Measurements from ENCODE around the gene SAMD1.
"Not testable (repeated sequence)": the region's sequence is repeated elsewhere in the genome, so short reads cannot be mapped to it uniquely, and the experiment has no call there.

SAMD1 gene

GRCh38 chr19:14056069-14056666, 34.4 kb downstream of the SAMD1 start:
- TF ChIP-seq ZNF274 (IDR thresholded peaks at IDR 0.05; ENCODE audit: low read depth, low read length), result no peak
- no peak overlapping the region for H3K4me3 ChIP-seq (ENCODE audit: low read length)

- no peak overlapping the region for H3K4me3 ChIP-seq (ENCODE audit: low read length)
- no peak for TF ChIP-seq ZNF274 (IDR thresholded peaks at IDR 0.05; ENCODE audit: low read depth, low read length)
Measured at GRCh38 chr19:14055396-14055795, 35.2 kb downstream of the SAMD1 start.

GRCh38 chr19:14054721-14055120, 35.8 kb downstream of the SAMD1 start:
- TF ChIP-seq ZNF274 (IDR thresholded peaks at IDR 0.05; ENCODE audit: low read depth, low read length), result no peak
- H3K4me3 ChIP-seq (ENCODE audit: low read length), result no peak overlapping the region

- no peak overlapping the region for H3K4me3 ChIP-seq (ENCODE audit: low read length)
- no peak for TF ChIP-seq ZNF274 (IDR thresholded peaks at IDR 0.05; ENCODE audit: low read depth, low read length)
Measured at GRCh38 chr19:14054099-14054498, 36.5 kb downstream of the SAMD1 start.

GRCh38 chr19:14053500-14053899, 37.1 kb downstream of the SAMD1 start:
- TF ChIP-seq ZNF274 (IDR thresholded peaks at IDR 0.05; ENCODE audit: low read depth, low read length), result no peak

GRCh38 chr19:14053032-14053431, 37.5 kb downstream of the SAMD1 start:
- no peak for TF ChIP-seq ZNF274 (IDR thresholded peaks at IDR 0.05; ENCODE audit: low read depth, low read length)
- H3K4me3 ChIP-seq (ENCODE audit: low read length), result no peak overlapping the region

More at GRCh38 chr19:14053500-14053899, 37.1 kb downstream of the SAMD1 start:
- H3K4me3 ChIP-seq (ENCODE audit: low read length), result no peak overlapping the region

- H3K4me3 ChIP-seq (ENCODE audit: low read length), result no peak overlapping the region
- TF ChIP-seq ZNF274 (IDR thresholded peaks at IDR 0.05; ENCODE audit: low read depth, low read length), result no peak
Measured at GRCh38 chr19:14052470-14052869, 38.1 kb downstream of the SAMD1 start.

- no peak overlapping the region for H3K4me3 ChIP-seq (ENCODE audit: low read length)
- no peak for TF ChIP-seq ZNF274 (IDR thresholded peaks at IDR 0.05; ENCODE audit: low read depth, low read length)
Measured at GRCh38 chr19:14051980-14052379, 38.6 kb downstream of the SAMD1 start.

- not testable (repeated sequence) for H3K4me3 ChIP-seq (ENCODE audit: low read length)
Measured at GRCh38 chr19:14050961-14051360, 39.6 kb downstream of the SAMD1 start.

GRCh38 chr19:14050512-14050911, 40.0 kb downstream of the SAMD1 start:
- H3K4me3 ChIP-seq (ENCODE audit: low read length), result no peak overlapping the region
- no peak for TF ChIP-seq ZNF274 (IDR thresholded peaks at IDR 0.05; ENCODE audit: low read depth, low read length)

GRCh38 chr19:14048443-14049153, 42.0 kb downstream of the SAMD1 start:
- no peak overlapping the region for H3K4me3 ChIP-seq (ENCODE audit: low read length)
- no peak for TF ChIP-seq ZNF274 (IDR thresholded peaks at IDR 0.05; ENCODE audit: low read depth, low read length)

- not testable (repeated sequence) for H3K4me3 ChIP-seq (ENCODE audit: low read length)
Measured at GRCh38 chr19:14047866-14048265, 42.7 kb downstream of the SAMD1 start.

- not testable (repeated sequence) for H3K4me3 ChIP-seq (ENCODE audit: low read length)
Measured at GRCh38 chr19:14042659-14043608, 47.6 kb downstream of the SAMD1 start.

- no peak overlapping the region for H3K4me3 ChIP-seq (ENCODE audit: low read length)
- TF ChIP-seq ZNF274 (IDR thresholded peaks at IDR 0.05; ENCODE audit: low read depth, low read length), result no peak
Measured at GRCh38 chr19:14039181-14039580, 51.4 kb downstream of the SAMD1 start.
